CD4-positive, CD25-positive, alpha-beta regulatory T cell (primary cell): ENCODE data around the gene RASAL2. TPM values are rescaled to one million over a fixed set of nuclear protein-coding genes. Genes with fewer than 3 reads are reported as not detected.

ENCODE experiments used
- ATAC-seq, 2 donors: fragments of 150-1000 bp; cut with Tn5 transposase; one replicate each; pipeline ENCODE4 v1.10.0; 2021; ENCODE audit warnings: low read depth in 2 of 2, moderate number of reproducible peaks in 2 of 2, moderate library complexity in 1 of 2
- DNase-seq, 3 donors: peaks; one replicate each; pipeline versions ENCODE4 v3.0.0 to v3.0.0-alpha.2; 2012 to 2022; ENCODE audit warnings: mixed read lengths in 1 of 3
- H3K27ac ChIP-seq: one replicate; pipeline ENCODE4 v1.7.0; 2013; ENCODE audit warnings: mild to moderate bottlenecking, low read length; ENCODE audit not compliant: insufficient read depth, poor library complexity, severe bottlenecking
- H3K27me3 ChIP-seq: one replicate; pipeline ENCODE4 v1.7.0; 2013; ENCODE audit warnings: low read length; ENCODE audit not compliant: control insufficient read depth, insufficient read depth
- H3K36me3 ChIP-seq: one replicate; pipeline ENCODE4 v1.7.0; 2013; ENCODE audit warnings: mild to moderate bottlenecking, low read length, moderate library complexity; ENCODE audit not compliant: control insufficient read depth, insufficient read depth
- H3K4me1 ChIP-seq: 2 replicates; pipeline ENCODE4 v1.7.0; 2013; ENCODE audit warnings: mild to moderate bottlenecking, low read length; ENCODE audit not compliant: insufficient read depth, control insufficient read depth, poor library complexity, severe bottlenecking
- H3K4me3 ChIP-seq: one replicate; pipeline ENCODE4 v1.7.0; 2013; ENCODE audit warnings: low read depth, mild to moderate bottlenecking, low read length, moderate library complexity
- H3K9me3 ChIP-seq, 2 experiments: 1 replicate in 1 of 2; 2 replicates in 1 of 2; pipeline ENCODE4 v1.7.0; 2013; ENCODE audit warnings: low read length in 2 of 2, mild to moderate bottlenecking in 1 of 2, moderate library complexity in 1 of 2; ENCODE audit not compliant: control insufficient read depth in 2 of 2
- H3K27ac Mint-ChIP-seq, 3 donors: one replicate each; pipeline ENCODE4 v1.8.0; 2020 to 2022; ENCODE audit warnings: mild to moderate bottlenecking in 3 of 3, mixed read lengths in 3 of 3, moderate library complexity in 2 of 3
- H3K27me3 Mint-ChIP-seq: one replicate; pipeline ENCODE4 v1.8.0; 2022; ENCODE audit warnings: mild to moderate bottlenecking, mixed read lengths
- H3K36me3 Mint-ChIP-seq: one replicate; pipeline ENCODE4 v1.8.0; 2020; ENCODE audit warnings: mixed read lengths
- H3K4me1 Mint-ChIP-seq, 4 donors: one replicate each; pipeline ENCODE4 v1.8.0; 2020 to 2022; ENCODE audit warnings: mixed read lengths in 4 of 4, mild to moderate bottlenecking in 1 of 4
- H3K4me3 Mint-ChIP-seq, 4 donors: one replicate each; pipeline ENCODE4 v1.8.0; 2020 to 2022; ENCODE audit warnings: mild to moderate bottlenecking in 4 of 4, mixed read lengths in 4 of 4, moderate library complexity in 3 of 4
- H3K9me3 Mint-ChIP-seq, 7 donors: one replicate each; pipeline ENCODE4 v1.8.0; 2020 to 2022; ENCODE audit warnings: mixed read lengths in 7 of 7, mild to moderate bottlenecking in 3 of 7, moderate library complexity in 2 of 7
- polyA plus RNA-seq, 4 donors: library from polyadenylated mRNA; unstranded; fragments of 300-500 nt; fragmentation: Illumina TruSeq; gene quantifications; one replicate each; pipeline ENCODE4 v1.2.3, GENCODE V29; 2021
- total RNA-seq: library from RNA; stranded (reverse); gene quantifications from one replicate; pipeline ENCODE4 v1.2.3, GENCODE V29; 2022

Gene RASAL2
- total and polyA plus RNA-seq, 5 donors from 2014 or later, result not detected

GRCh38 chr1:178417858-178418257 lies 324.0 kb downstream of the RASAL2 start:
- peaks cover 0 to 8% (median 0%) of the 10 kb centered on the region in 7 donors for H3K9me3 Mint-ChIP-seq
- no peaks in the 10 kb centered on the region for H3K4me1 Mint-ChIP-seq

GRCh38 chr1:178418284-178418955 lies 324.5 kb downstream of the RASAL2 start:
- Mint-ChIP-seq H3K27me3 (no peaks in the 10 kb centered on the region), H3K27ac (no peak overlapping the region), H3K9me3 (peaks cover 0 to 8% (median 0%) of the 10 kb centered on the region in 7 donors), H3K4me1 (no peaks in the 10 kb centered on the region), H3K4me3 (no peak overlapping the region), H3K36me3 (no peaks in the 10 kb centered on the region)
- Histone ChIP-seq H3K36me3 (no peaks in the 10 kb centered on the region), H3K9me3 (no peaks in the 10 kb centered on the region), H3K4me3 (no peak overlapping the region), H3K27me3 (no peaks in the 10 kb centered on the region), H3K4me1 (no peaks in the 10 kb centered on the region), H3K27ac (no peak overlapping the region)
- DNase-seq (no peak), ATAC-seq (no peak)

More at GRCh38 chr1:178417858-178418257, 324.0 kb downstream of the RASAL2 start:
- no peaks in the 10 kb centered on the region for H3K36me3 ChIP-seq
- H3K27ac Mint-ChIP-seq, result no peak overlapping the region
- no peak overlapping the region for H3K27ac ChIP-seq
- no peaks in the 10 kb centered on the region for H3K4me1 ChIP-seq
- no peaks in the 10 kb centered on the region for H3K9me3 ChIP-seq
- H3K27me3 ChIP-seq, result no peaks in the 10 kb centered on the region
- no peak for ATAC-seq
- H3K36me3 Mint-ChIP-seq, result no peaks in the 10 kb centered on the region
- H3K27me3 Mint-ChIP-seq, result no peaks in the 10 kb centered on the region
- H3K4me3 ChIP-seq, result no peak overlapping the region
- no peak overlapping the region for H3K4me3 Mint-ChIP-seq
- no peak for DNase-seq

- no peaks in the 10 kb centered on the region for H3K9me3 ChIP-seq
- Mint-ChIP-seq H3K27ac (no peak overlapping the region), H3K36me3 (no peaks in the 10 kb centered on the region), H3K27me3 (peaks cover 4% of the 10 kb centered on the region), H3K9me3 (peaks cover 0 to 3% (median 0%) of the 10 kb centered on the region in 7 donors), H3K4me1 (no peaks in the 10 kb centered on the region), H3K4me3 (no peak overlapping the region)
- no peak for DNase-seq
- no peaks in the 10 kb centered on the region for H3K27me3 ChIP-seq
- no peaks in the 10 kb centered on the region for H3K36me3 ChIP-seq
- ATAC-seq, result no peak
- no peak overlapping the region for H3K4me3 ChIP-seq
- H3K4me1 ChIP-seq, result no peaks in the 10 kb centered on the region
- H3K27ac ChIP-seq, result no peak overlapping the region
Measured at GRCh38 chr1:178434360-178434759, 340.5 kb downstream of the RASAL2 start.

- Mint-ChIP-seq H3K36me3 (no peaks in the 10 kb centered on the region), H3K4me3 (no peak overlapping the region), H3K27ac (no peak overlapping the region), H3K9me3 (peaks cover 0 to 1% (median 0%) of the 10 kb centered on the region in 7 donors), H3K27me3 (peaks cover 4% of the 10 kb centered on the region), H3K4me1 (no peaks in the 10 kb centered on the region)
- H3K36me3 ChIP-seq, result no peaks in the 10 kb centered on the region
- H3K9me3 ChIP-seq, result no peaks in the 10 kb centered on the region
- DNase-seq, result no peak
- H3K27me3 ChIP-seq, result no peaks in the 10 kb centered on the region
- no peaks in the 10 kb centered on the region for H3K4me1 ChIP-seq
- H3K27ac ChIP-seq, result no peak overlapping the region
- ATAC-seq, result no peak
- H3K4me3 ChIP-seq, result no peak overlapping the region
Measured at GRCh38 chr1:178434899-178435435, 341.1 kb downstream of the RASAL2 start.

GRCh38 chr1:178436899-178437298 lies 343.0 kb downstream of the RASAL2 start:
- H3K9me3 Mint-ChIP-seq, result peaks cover 0 to 6% (median 0%) of the 10 kb centered on the region in 7 donors
- H3K36me3 Mint-ChIP-seq, result no peaks in the 10 kb centered on the region
- H3K4me1 Mint-ChIP-seq, result no peaks in the 10 kb centered on the region
- H3K27me3 ChIP-seq, result no peaks in the 10 kb centered on the region
- no peak overlapping the region for H3K4me3 Mint-ChIP-seq
- no peak overlapping the region for H3K27ac Mint-ChIP-seq
- H3K36me3 ChIP-seq, result no peaks in the 10 kb centered on the region
- DNase-seq (no peak), ATAC-seq (no peak)
- no peaks in the 10 kb centered on the region for H3K4me1 ChIP-seq
- no peak overlapping the region for H3K27ac ChIP-seq
- peaks cover 4% of the 10 kb centered on the region for H3K27me3 Mint-ChIP-seq
- no peaks in the 10 kb centered on the region for H3K9me3 ChIP-seq
- H3K4me3 ChIP-seq, result no peak overlapping the region

GRCh38 chr1:178438432-178438831 lies 344.5 kb downstream of the RASAL2 start:
- Histone ChIP-seq H3K9me3 (no peaks in the 10 kb centered on the region), H3K4me3 (no peak overlapping the region), H3K36me3 (no peaks in the 10 kb centered on the region), H3K27ac (no peak overlapping the region), H3K4me1 (no peaks in the 10 kb centered on the region), H3K27me3 (no peaks in the 10 kb centered on the region)
- ATAC-seq, result no peak
- peaks cover 0 to 6% (median 0%) of the 10 kb centered on the region in 7 donors for H3K9me3 Mint-ChIP-seq
- no peak overlapping the region for H3K27ac Mint-ChIP-seq
- H3K27me3 Mint-ChIP-seq, result peaks cover 4% of the 10 kb centered on the region
- no peaks in the 10 kb centered on the region for H3K4me1 Mint-ChIP-seq
- no peak overlapping the region for H3K4me3 Mint-ChIP-seq
- H3K36me3 Mint-ChIP-seq, result no peaks in the 10 kb centered on the region
- no peak for DNase-seq

- Mint-ChIP-seq H3K4me1 (no peaks in the 10 kb centered on the region), H3K36me3 (no peaks in the 10 kb centered on the region), H3K27me3 (no peaks in the 10 kb centered on the region), H3K27ac (no peak overlapping the region), H3K9me3 (peaks cover 0 to 8% (median 0%) of the 10 kb centered on the region in 7 donors), H3K4me3 (no peak overlapping the region)
- no peak overlapping the region for H3K27ac ChIP-seq
- DNase-seq, result no peak
- H3K9me3 ChIP-seq, result no peaks in the 10 kb centered on the region
- no peaks in the 10 kb centered on the region for H3K36me3 ChIP-seq
- H3K27me3 ChIP-seq, result peaks cover 1% of the 10 kb centered on the region
- no peaks in the 10 kb centered on the region for H3K4me1 ChIP-seq
- ATAC-seq, result no peak
- no peak overlapping the region for H3K4me3 ChIP-seq
Measured at GRCh38 chr1:178442925-178443324, 349.0 kb downstream of the RASAL2 start.

GRCh38 chr1:178450871-178451270 lies 357.0 kb downstream of the RASAL2 start:
- Histone ChIP-seq H3K9me3 (no peaks in the 10 kb centered on the region), H3K4me1 (no peaks in the 10 kb centered on the region), H3K36me3 (no peaks in the 10 kb centered on the region), H3K27me3 (no peaks in the 10 kb centered on the region), H3K27ac (no peak overlapping the region), H3K4me3 (no peak overlapping the region)
- ATAC-seq, result no peak
- no peaks in the 10 kb centered on the region for H3K36me3 Mint-ChIP-seq
- no peaks in the 10 kb centered on the region for H3K27me3 Mint-ChIP-seq
- DNase-seq, result no peak
- no peak overlapping the region for H3K4me3 Mint-ChIP-seq
- no peaks in the 10 kb centered on the region for H3K4me1 Mint-ChIP-seq
- H3K27ac Mint-ChIP-seq, result no peak overlapping the region
- peaks cover 0 to 5% (median 0%) of the 10 kb centered on the region in 7 donors for H3K9me3 Mint-ChIP-seq
